MG63 (cell line): ENCODE data around the gene SLCO4A1. TPM values are rescaled to one million over a fixed set of nuclear protein-coding genes. Genes with fewer than 3 reads are reported as not detected.

Experiments used
- DNase-seq: peaks from one replicate; pipeline ENCODE4 v3.0.0-alpha.2; 2020
- H3K27me3 ChIP-seq: fragments of 250-450 bp; sonication (Bioruptor Pico); 2 replicates; pipeline ENCODE4 v1.5.1; 2020; ENCODE audit warnings: mild to moderate bottlenecking, moderate library complexity
- H3K36me3 ChIP-seq: fragments of 250-450 bp; sonication (Bioruptor Pico); 2 replicates; pipeline ENCODE4 v1.5.1; 2020; ENCODE audit warnings: mild to moderate bottlenecking, moderate library complexity
- H3K4me3 ChIP-seq: fragments of 250-450 bp; sonication (Bioruptor Pico); 2 replicates; pipeline ENCODE4 v1.5.1; 2020; ENCODE audit warnings: mild to moderate bottlenecking, moderate library complexity
- H3K9me3 ChIP-seq: fragments of 250-450 bp; sonication (Bioruptor Pico); 2 replicates; pipeline ENCODE4 v1.5.1; 2020; ENCODE audit warnings: mild to moderate bottlenecking, moderate library complexity
- total RNA-seq: library from RNA; depleted of rRNA; stranded (reverse); fragments of >200 nt; shearing (Covaris generic); gene quantifications from 2 replicates; pipeline ENCODE4 v1.2.3, GENCODE V29; 2014; ENCODE audit warnings: low replicate concordance; rRNA removed

Gene SLCO4A1
- total RNA-seq, 1 experiment from 2014 or later: 23.0 TPM

- peaks cover 1% of the 10 kb centered on the region; the same call in 1 of the 2 replicates for H3K27me3 ChIP-seq
- no peaks in the 10 kb centered on the region for H3K36me3 ChIP-seq
- DNase-seq: no peak
- H3K4me3 ChIP-seq: no peak overlapping the region
- peaks cover 4% of the 10 kb centered on the region for H3K9me3 ChIP-seq
Observed at GRCh38 chr20:62715201-62715600, 72.9 kb downstream of the SLCO4A1 start.

GRCh38 chr20:62716198-62716940 is 74.1 kb downstream of the SLCO4A1 start:
- peak; percentile 27 for DNase-seq
- H3K27me3 ChIP-seq: no peaks in the 10 kb centered on the region
- no peak overlapping the region for H3K4me3 ChIP-seq
- no peaks in the 10 kb centered on the region for H3K36me3 ChIP-seq
- peaks cover 8% of the 10 kb centered on the region for H3K9me3 ChIP-seq

- H3K27me3 ChIP-seq: no peaks in the 10 kb centered on the region
- no peaks in the 10 kb centered on the region for H3K36me3 ChIP-seq
- peaks cover 13% of the 10 kb centered on the region for H3K9me3 ChIP-seq
- no peak for DNase-seq
- H3K4me3 ChIP-seq: no peak overlapping the region
Observed at GRCh38 chr20:62716941-62717310, 74.6 kb downstream of the SLCO4A1 start.

- no peak for DNase-seq
- H3K9me3 ChIP-seq: peaks cover 17% of the 10 kb centered on the region
- H3K27me3 ChIP-seq: no peaks in the 10 kb centered on the region; the same call in 1 of the 2 replicates
- H3K36me3 ChIP-seq: no peaks in the 10 kb centered on the region
- no peak overlapping the region for H3K4me3 ChIP-seq
Observed at GRCh38 chr20:62717933-62718332, 75.6 kb downstream of the SLCO4A1 start.

- H3K27me3 ChIP-seq: no peaks in the 10 kb centered on the region; the same call in 1 of the 2 replicates
- DNase-seq: no peak
- H3K36me3 ChIP-seq: no peaks in the 10 kb centered on the region
Observed at GRCh38 chr20:62718546-62718945, 76.2 kb downstream of the SLCO4A1 start.

GRCh38 chr20:62719250-62719935 is 77.1 kb downstream of the SLCO4A1 start:
- H3K27me3 ChIP-seq: no peaks in the 10 kb centered on the region; the same call in 1 of the 2 replicates
- no peaks in the 10 kb centered on the region for H3K36me3 ChIP-seq
- peaks cover 17% of the 10 kb centered on the region for H3K9me3 ChIP-seq
- no peak for DNase-seq
- no peak overlapping the region for H3K4me3 ChIP-seq

More at GRCh38 chr20:62718546-62718945, 76.2 kb downstream of the SLCO4A1 start:
- Histone ChIP-seq H3K4me3 (no peak overlapping the region), H3K9me3 (peaks cover 17% of the 10 kb centered on the region)

Other genes starting within 250 kb of the SLCO4A1 start
- gene CABLES2, start 235.2 kb upstream of the SLCO4A1 start, total RNA-seq: 1.3 and 6.0 TPM in 2 replicates
- gene RBBP8NL, start 215.0 kb upstream of the SLCO4A1 start, total RNA-seq: not detected in 2 replicates
- 1.6 TPM in 1 of 2 replicates, not detected in the other for gene GATA5, start 166.5 kb upstream of the SLCO4A1 start, total RNA-seq
- gene NTSR1, start 66.3 kb downstream of the SLCO4A1 start, total RNA-seq: 0.40 TPM in 1 of 2 replicates, not detected in the other
- 52.1 and 63.5 TPM in 2 replicates for gene MRGBP, start 154.0 kb downstream of the SLCO4A1 start, total RNA-seq
- gene OGFR, start 162.3 kb downstream of the SLCO4A1 start, total RNA-seq: 67.7 and 72.3 TPM in 2 replicates
- 2.8 TPM in 1 of 2 replicates, not detected in the other for gene COL9A3, start 174.5 kb downstream of the SLCO4A1 start, total RNA-seq
- gene TCFL5, start 219.3 kb downstream of the SLCO4A1 start, total RNA-seq: 16.0 and 25.4 TPM in 2 replicates